SK-N-SH treated with all-trans-retinoic acid at 6 μM for 48 hours (cell line): ENCODE data around the gene EPS8.

Source experiments
- ATAC-seq: fragments of 200-7000 bp; cut with Tn5 transposase; 3 replicates; pipeline ENCODE4 v1.9.1; 2020; ENCODE audit warnings: mild to moderate bottlenecking, moderate library complexity
- ARNTL ChIP-seq: fragments of 450-650 bp; formaldehyde crosslinking; IDR thresholded peaks from 2 replicates; pipeline ENCODE4 v1.5.0; 2020; ENCODE audit warnings: low read depth, mild to moderate bottlenecking, moderate library complexity, borderline replicate concordance
- BACH2 ChIP-seq: fragments of 250-450 bp; sonication (Bioruptor Pico); IDR thresholded peaks from 2 replicates; pipeline ENCODE4 v1.9.0; 2021; ENCODE audit warnings: mild to moderate bottlenecking, borderline replicate concordance
- CSDC2 ChIP-seq: fragments of 250-450 bp; sonication (Bioruptor Pico); IDR thresholded peaks from 2 replicates; pipeline ENCODE4 v1.5.0; 2020; ENCODE audit warnings: mild to moderate bottlenecking, moderate library complexity
- CSRNP3 ChIP-seq: fragments of 250-450 bp; sonication (Bioruptor Pico); IDR thresholded peaks from 2 replicates; pipeline ENCODE4 v1.5.1; 2021; ENCODE audit warnings: mild to moderate bottlenecking, moderate library complexity
- ESRRG ChIP-seq: fragments of 250-450 bp; sonication (Bioruptor Pico); IDR thresholded peaks from 2 replicates; pipeline ENCODE4 v1.6.1; 2021; ENCODE audit warnings: mild to moderate bottlenecking
- GLIS3 ChIP-seq: fragments of 250-450 bp; sonication (Bioruptor Pico); IDR thresholded peaks from 2 replicates; pipeline ENCODE4 v1.5.0; 2020; ENCODE audit warnings: mild to moderate bottlenecking, moderate library complexity
- ISL1 ChIP-seq: fragments of 250-450 bp; sonication (Bioruptor Pico); IDR thresholded peaks from 2 replicates; pipeline ENCODE4 v2.1.2; 2022; ENCODE audit warnings: mild to moderate bottlenecking, moderate library complexity
- OSR1 ChIP-seq: fragments of 250-450 bp; sonication (Bioruptor Pico); IDR thresholded peaks from 2 replicates; pipeline ENCODE4 v1.8.0; 2022; ENCODE audit warnings: moderate library complexity, mild to moderate bottlenecking, inconsistent platforms
- POU6F1 ChIP-seq: fragments of 250-450 bp; sonication (Bioruptor Pico); IDR thresholded peaks from 2 replicates; pipeline ENCODE4 v1.8.0; 2021; ENCODE audit warnings: low read depth, mild to moderate bottlenecking, moderate library complexity, borderline replicate concordance
- PPARA ChIP-seq: fragments of 250-450 bp; sonication (Bioruptor Pico); IDR thresholded peaks from 2 replicates; pipeline ENCODE4 v1.5.0; 2020; ENCODE audit warnings: mild to moderate bottlenecking, borderline replicate concordance
- RARB ChIP-seq: fragments of 250-450 bp; sonication (Bioruptor Pico); IDR thresholded peaks from 2 replicates; pipeline ENCODE4 v1.8.0; 2021; ENCODE audit warnings: mild to moderate bottlenecking, moderate library complexity
- SNAI2 ChIP-seq: fragments of 250-450 bp; sonication (Bioruptor Pico); IDR thresholded peaks from 2 replicates; pipeline ENCODE4 v1.5.0; 2020; ENCODE audit warnings: mild to moderate bottlenecking, moderate library complexity
- TCF4 ChIP-seq: fragments of 250-450 bp; sonication (Bioruptor Pico); IDR thresholded peaks from 2 replicates; pipeline ENCODE4 v1.8.0; 2021; ENCODE audit warnings: mild to moderate bottlenecking, moderate library complexity, borderline replicate concordance
- TOX ChIP-seq: fragments of 250-450 bp; sonication (Bioruptor Pico); IDR thresholded peaks from 2 replicates; pipeline ENCODE4 v1.8.0; 2021; ENCODE audit warnings: mild to moderate bottlenecking, moderate library complexity, borderline replicate concordance
- TSHZ2 ChIP-seq: fragments of 250-450 bp; sonication (Bioruptor Pico); IDR thresholded peaks from 2 replicates; pipeline ENCODE4 v1.5.0; 2020; ENCODE audit warnings: mild to moderate bottlenecking, moderate library complexity
- ZFP3 ChIP-seq: fragments of 250-450 bp; sonication (Bioruptor Pico); IDR thresholded peaks from 2 replicates; pipeline ENCODE4 v1.5.0; 2020; ENCODE audit warnings: mild to moderate bottlenecking, moderate library complexity
- ZFP30 ChIP-seq: fragments of 450-650 bp; formaldehyde crosslinking; IDR thresholded peaks from 2 replicates; pipeline ENCODE4 v1.5.0; 2022; ENCODE audit warnings: mild to moderate bottlenecking, moderate library complexity
- ZNF565 ChIP-seq: fragments of 450-650 bp; formaldehyde crosslinking; conservative IDR thresholded peaks from 2 replicates; pipeline ENCODE4 v1.5.0; 2020; ENCODE audit warnings: low read depth, mild to moderate bottlenecking, moderate library complexity
- TF ChIP-seq, protein P1 (sequence below): fragments of 250-450 bp; sonication (Bioruptor Pico); IDR thresholded peaks from 2 replicates; pipeline ENCODE4 v1.5.1; 2020; ENCODE audit warnings: low read depth, mild to moderate bottlenecking, moderate library complexity

EPS8 gene

DNA sequence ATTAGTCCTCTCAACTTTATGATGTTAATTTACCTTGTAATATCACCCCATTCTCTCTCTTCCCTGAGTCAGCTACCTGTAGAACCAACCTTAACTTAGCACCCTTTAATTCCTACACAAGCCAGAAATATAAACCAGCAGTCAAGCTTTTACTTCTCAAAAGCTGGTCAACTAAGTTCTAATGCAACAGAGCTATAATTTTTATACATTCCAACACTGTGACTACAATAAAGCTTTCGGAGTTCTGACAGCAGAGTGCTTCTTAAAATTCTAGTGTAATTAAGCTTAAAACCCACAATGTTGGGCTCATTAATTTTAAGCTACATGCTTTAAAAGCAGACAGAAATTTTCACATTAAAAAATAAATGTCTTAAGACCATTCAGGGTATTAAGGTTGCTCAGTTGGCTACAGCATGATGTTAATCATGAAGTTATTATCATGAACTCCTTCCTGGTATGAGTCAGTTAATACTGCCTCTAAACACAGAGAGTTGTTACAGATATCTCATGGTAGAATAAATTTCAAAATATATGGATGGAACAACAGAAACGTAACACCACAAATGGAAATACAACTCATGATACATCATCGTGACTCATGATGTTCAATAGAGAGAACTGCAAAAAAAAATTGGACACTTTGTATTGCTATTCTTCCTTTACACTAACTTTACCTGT, 126.7 kb downstream of the EPS8 start:
- peak; percentile 44; the same call in 1 of the 2 replicates for TF ChIP-seq TOX (CRISPR knock-in tag)
- no peak for TF ChIP-seq ZFP3
- TF ChIP-seq BACH2 (CRISPR knock-in tag), result no peak
- TF ChIP-seq PPARA (CRISPR knock-in tag), result no peak
- no peak for TF ChIP-seq ARNTL
- TF ChIP-seq ZNF565 (CRISPR knock-in tag), result no peak
- TF ChIP-seq ISL1 (CRISPR knock-in tag), result peak; percentile 63
- no peak for TF ChIP-seq RARB (CRISPR knock-in tag)
- no peak for TF ChIP-seq CSDC2 (CRISPR knock-in tag)
- TF ChIP-seq GLIS3, result no peak
- TF ChIP-seq, protein P1, sequence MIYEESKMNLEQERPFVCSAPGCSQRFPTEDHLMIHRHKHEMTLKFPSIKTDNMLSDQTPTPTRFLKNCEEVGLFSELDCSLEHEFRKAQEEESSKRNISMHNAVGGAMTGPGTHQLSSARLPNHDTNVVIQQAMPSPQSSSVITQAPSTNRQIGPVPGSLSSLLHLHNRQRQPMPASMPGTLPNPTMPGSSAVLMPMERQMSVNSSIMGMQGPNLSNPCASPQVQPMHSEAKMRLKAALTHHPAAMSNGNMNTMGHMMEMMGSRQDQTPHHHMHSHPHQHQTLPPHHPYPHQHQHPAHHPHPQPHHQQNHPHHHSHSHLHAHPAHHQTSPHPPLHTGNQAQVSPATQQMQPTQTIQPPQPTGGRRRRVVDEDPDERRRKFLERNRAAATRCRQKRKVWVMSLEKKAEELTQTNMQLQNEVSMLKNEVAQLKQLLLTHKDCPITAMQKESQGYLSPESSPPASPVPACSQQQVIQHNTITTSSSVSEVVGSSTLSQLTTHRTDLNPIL (CRISPR knock-in tag), result no peak
- TF ChIP-seq OSR1 (CRISPR knock-in tag), result no peak
- TF ChIP-seq TSHZ2 (CRISPR knock-in tag), result no peak
- ATAC-seq, result peak; percentile 97

- TF ChIP-seq CSRNP3, result no peak
- peak; percentile 56; the same call in 1 of the 2 replicates for TF ChIP-seq ISL1 (CRISPR knock-in tag)
- peak; percentile 90; the same call in 1 of the 2 replicates for TF ChIP-seq TCF4
- TF ChIP-seq TSHZ2 (CRISPR knock-in tag), result 0 out of 2 replicates have a peak, but pooled peaks have one; percentile 18
- TF ChIP-seq, all 23 proteins: peak for 3
- peak; percentile 42; the same call in 1 of the 3 replicates for ATAC-seq
Measured at GRCh38 chr12:15651371-15651770, 137.8 kb downstream of the EPS8 start.

DNA sequence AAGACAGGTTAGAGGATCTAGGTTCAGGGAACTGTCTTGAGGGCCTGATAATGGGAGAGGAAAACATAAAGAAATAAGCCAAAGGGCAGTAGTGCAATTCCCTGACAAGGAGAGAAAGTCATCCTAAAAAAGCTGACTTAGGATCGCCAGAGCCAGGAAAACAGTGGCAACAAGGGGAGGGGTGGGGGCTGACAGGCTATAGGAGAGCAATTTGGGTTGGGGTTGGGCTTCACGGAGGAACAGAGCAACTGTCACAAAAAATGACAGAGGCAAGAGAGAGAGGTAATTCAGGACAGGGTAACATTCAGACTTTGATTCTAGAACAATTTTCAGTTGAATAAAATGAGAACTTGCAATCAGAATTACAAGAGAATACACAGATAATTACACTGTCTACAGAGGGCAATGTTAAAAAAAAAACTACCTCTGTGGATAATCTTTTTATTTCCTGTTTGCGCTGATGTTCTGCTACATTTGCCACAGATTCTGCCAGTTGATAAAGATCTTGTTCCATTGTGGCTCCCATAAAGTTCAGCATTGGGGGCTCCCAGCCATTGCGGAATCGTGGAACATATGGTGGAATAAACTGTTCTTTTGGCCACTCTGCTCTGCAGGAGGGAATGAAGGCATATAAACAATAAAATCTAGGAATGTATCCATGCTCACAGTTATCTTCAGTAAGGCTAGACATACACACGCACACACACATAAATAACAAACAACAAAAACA, 138.6 kb downstream of the EPS8 start:
- ATAC-seq, result peak; percentile 44
- TF ChIP-seq, protein P1 (CRISPR knock-in tag), result no peak
- TF ChIP-seq TOX (CRISPR knock-in tag) (no peak), PPARA (CRISPR knock-in tag) (no peak), ZFP3 (no peak), RARB (CRISPR knock-in tag) (no peak), ZFP30 (CRISPR knock-in tag) (no peak), OSR1 (CRISPR knock-in tag) (no peak), POU6F1 (no peak), CSRNP3 (no peak), SNAI2 (CRISPR knock-in tag) (no peak), BACH2 (CRISPR knock-in tag) (no peak), ESRRG (no peak), ZNF565 (CRISPR knock-in tag) (no peak), GLIS3 (no peak), TCF4 (no peak)
